SHP77 (cell line): ENCODE measurements around the gene STKLD1.
"Not testable (repeated sequence)": the region's sequence is repeated elsewhere in the genome, so short reads cannot be mapped to it uniquely, and the experiment has no call there.

Experiments
- DNase-seq, 2 experiments: peaks; one replicate each; lab custom pipeline; 2025; lab: John Stamatoyannopoulos, UW

Gene STKLD1

DNA sequence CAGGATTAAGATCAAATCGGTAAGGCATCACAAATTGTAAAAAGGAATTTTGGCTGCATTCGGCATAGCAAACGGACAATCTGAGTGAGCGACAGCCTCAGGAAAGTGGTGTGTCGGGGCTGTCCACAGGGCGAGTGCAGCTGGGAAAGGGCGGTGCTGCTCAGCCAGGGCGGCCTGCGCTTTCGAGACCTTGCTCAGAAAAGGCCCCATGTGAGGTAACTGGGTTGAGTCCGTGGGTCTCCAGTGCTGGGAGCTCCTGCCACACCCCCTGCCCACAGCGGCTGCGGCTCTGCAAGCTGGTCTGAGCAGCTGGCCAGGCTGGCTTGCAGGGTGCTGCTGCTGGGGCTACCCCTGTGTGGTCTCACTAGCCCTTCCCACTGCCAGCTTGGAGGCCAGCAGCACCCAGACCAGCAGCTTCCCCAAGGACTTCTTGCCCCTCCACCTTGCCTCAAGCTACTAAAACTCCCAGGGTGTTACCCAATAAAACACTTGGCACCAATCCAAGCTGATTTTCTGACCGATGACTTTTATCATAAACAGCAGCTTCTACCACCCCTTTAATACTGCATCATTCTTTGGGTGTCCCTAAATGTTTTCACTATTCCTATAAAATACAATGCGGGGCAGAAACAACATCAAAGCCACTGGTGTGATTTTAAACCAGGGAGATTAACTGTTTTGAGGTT, 13.7 kb upstream of the STKLD1 start:
- no peak for DNase-seq

DNA sequence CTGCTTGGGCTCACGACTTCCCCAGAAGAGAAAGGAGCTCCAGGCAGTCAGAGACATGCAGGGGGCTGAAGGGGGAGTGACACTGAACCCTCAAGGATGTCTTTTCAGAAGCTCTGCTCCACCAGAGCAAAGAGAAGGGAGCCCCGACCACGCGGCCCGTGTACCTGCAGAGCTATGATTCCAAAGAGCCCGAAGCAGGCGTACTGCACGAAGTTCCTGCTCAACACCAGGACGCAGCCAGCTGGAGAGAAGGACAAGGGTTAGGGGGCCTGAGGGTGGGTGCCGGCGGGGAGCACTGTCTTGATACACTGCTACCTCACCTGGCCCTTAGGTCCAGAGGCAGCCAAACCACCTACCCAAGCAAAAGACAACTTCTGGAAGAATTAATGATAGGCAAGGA, 9.7 kb upstream of the STKLD1 start:
- DNase-seq = no peak

DNA sequence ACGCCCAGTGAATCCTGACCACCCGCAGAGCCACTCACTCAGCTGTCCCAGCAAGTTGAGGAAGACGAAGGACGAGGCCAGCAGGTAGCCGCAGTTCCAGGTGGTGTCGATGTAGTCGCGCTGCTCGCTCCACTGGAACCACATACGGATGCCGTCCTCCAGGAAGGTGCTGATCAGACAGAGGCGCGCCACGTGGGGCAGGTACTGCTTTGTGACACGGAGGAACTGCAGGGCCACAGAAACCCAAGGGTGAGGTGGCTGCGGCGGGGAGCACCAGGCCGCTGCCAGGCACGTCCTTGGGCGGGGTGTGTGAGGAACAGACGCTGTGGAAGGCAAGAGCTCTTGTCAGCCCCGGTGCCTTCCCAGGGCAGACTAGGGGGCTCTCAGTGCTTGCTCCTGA, 8.9 kb upstream of the STKLD1 start:
- no peak for DNase-seq

DNA sequence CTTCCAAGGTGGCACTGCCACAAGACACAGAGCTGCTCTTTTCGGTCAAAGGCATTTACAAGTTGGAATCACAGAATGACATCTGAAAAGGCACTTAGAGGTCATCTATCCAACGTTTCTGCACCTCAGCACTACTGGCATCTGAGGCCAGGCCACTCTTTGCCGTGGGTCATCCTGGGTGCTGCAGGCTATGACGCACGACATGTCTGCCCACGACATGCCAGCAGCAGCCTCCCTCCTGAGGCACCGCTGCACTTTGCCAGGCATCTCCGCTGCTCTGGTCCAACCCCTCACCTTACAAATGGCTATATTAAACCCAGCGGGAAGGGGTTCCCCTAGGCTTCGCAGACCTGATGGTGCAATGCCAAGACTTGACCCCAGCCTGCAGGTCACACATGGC, 8.4 kb upstream of the STKLD1 start:
- no peak for DNase-seq

DNA sequence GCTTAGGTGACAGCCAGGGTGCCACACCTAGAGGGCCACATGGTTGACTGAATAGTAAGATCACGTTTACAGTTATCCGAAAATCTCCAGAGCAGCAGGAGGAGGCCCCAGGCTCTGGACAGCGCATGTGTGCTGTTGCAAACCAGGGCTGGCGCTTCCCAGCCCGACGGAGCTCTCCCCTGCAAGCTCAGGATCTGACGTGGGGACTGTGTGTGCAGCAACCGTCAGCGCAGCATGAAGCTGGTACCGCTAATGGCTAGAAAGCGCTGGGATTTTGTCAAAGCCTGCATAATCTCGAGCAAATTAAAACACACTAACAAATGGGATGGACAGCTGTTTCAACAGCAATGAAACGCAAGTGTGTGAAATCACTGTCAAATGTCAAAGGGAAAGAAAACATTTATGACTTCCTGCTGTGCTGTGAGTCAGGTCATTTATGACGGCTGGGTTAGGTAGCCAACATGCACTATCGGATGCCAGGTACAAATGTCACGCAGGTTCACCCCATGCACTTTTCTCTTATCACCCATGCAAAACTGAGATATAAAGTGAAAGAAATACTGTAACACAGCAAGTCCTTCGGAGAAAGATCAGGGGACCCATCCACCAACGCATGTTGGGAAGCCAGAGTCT, 7.8 kb upstream of the STKLD1 start:
- peak; percentile 80 to 89 for DNase-seq

DNA sequence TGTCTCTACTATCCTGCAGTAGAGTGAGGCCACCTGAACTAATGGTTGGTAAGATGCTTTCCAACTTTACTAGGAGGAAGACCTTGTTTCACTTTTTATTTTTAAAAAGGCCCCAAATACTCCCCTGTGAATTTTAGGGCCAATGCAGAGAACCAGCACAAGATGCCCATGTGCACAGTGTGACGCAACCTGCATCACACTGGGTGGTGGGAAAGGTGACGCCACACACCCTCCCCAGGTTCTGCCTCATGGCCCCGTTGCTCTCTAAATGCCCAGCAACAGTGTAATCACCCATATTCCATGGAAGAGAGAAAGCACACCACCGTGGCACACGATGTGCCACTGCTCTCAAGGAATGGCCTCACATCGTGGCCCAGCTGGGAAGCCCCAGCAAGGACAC, 6.7 kb upstream of the STKLD1 start:
- no peak for DNase-seq

DNA sequence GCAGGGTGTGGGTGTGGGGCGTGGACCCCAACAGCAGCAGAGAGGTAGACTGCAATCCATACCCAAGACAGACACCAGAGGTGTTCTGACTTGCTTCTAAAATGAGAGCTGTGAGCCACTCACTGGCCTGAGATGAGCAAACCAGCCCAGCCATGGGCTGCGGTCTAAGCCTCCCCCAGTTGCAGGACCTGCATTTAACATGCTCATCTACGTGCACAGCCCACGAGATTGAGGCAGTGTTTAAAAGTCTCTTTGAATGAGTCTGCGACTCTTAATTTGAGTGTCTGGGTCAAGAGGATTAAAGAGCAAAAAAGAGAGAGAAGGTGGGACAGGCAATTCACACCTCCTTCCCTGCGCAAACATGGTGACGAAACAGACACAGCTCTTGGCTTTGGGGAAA, 6.2 kb upstream of the STKLD1 start:
- DNase-seq = no peak

DNA sequence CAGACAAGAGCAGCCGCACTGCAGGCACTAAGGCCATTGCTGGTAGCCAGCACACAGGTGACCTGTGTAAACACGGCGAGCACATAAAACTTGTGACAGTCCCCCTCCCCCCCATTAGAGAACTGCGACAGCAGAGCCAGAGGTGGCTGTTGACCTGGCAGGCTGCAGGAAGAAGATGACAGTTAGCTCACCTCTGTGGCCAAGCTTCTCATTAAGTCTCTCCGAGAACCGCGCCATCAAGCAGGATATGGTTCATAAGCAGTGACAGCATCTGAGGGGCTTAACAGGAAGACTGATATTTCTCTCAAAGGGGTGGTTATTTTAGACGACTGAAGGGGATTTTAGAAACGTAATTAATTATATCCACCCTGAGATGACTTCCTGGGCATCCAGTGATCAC, 5.5 kb upstream of the STKLD1 start:
- DNase-seq = no peak

DNA sequence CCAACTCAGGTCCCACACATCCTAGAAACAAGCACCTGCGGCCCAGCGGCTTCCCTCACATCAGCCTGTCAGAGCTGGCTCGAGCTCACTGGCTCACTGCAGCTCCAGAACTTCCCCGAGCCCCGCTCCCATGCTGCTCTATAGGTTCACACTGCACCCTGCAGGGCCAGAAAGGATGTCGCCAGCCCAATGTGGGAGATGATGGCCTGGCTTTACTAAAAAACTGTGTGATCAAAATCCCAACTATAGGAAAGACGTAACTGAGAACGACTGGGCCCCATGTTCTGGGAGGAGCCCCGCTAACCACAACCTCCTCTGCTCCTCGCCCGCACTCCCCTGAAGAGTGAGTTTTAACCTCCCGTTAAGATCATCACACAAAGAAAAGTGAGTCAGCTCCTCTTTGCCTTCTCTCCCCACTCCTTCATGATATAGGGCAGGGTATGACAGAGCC, 4.9 kb upstream of the STKLD1 start:
- peak in 1 of 2 experiments; percentile 46 for DNase-seq

DNA sequence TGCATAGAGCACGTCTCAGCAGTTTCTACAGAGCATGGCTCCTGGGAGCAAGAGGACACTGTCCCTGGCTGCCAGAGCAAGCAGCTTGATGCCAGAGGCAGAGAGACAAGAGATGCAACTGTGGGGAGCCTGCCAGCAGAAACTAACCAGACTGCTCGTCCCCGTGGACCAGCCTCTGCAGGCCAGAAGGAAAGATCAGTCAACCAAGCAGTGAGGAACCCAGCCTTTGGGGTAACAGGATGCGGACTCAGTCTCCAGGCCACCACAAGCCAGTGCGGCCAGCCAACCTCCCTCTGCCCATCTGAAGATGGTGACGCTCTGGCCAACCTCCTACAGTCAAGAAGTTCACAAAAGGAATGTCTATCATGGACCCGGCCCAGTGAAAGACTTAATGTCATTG, 4.0 kb upstream of the STKLD1 start:
- no peak for DNase-seq

DNA sequence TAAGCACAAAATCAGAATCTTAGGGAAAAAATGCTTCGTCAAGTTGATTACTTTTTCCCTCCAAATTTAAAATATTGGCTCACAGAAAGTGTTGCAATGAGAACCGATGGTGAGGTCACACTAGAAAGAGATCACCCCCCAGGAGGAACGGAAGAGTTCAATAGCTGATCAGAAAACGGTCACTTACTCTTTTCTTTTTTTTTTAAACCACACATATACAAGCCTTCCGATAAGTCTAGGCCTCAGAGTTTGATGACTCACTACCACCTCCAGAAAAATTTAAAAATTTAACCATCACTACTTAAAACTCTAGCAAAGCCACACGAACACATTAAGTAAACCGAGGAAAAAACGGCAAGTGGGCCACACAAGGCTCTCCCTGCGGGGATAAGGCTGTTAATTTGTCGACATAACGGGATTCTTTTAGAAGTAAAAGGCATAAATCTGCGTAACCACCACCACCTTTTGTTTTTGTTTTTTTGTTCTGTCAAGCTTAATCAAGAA, 1.5 kb upstream of the STKLD1 start:
- DNase-seq = no peak

DNA sequence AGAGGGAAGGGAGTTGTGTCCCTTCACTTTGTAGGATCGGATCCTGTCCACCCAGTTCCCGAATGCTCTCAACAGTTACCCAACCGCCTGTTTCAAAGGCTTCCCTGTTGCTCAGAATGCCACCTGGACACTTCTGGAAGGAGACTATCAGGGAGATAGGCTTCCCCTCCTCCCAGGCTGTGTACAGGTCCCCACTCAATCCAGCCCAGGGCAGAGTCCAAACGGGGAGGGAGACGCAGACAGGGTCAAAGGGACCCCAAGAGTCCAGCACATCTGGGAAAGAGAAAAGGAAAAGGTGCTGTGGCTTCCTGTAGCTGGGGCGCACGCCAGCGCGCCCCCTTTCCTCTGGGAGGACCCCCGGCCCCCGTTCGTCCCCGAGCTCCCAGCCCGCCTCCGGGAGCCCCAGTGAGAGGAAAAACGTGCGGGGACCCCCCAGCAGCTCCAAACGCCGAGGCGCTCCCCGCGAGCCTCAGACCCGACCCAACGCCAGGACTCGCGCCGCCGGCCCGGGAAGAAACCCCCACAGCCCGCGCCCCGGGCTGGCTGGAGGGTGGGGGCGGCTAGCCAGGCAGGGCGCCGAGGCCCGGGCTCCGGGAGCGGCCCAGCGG, 946 bp upstream of the STKLD1 start:
- DNase-seq = peak in 1 of 2 experiments; percentile 44

DNA sequence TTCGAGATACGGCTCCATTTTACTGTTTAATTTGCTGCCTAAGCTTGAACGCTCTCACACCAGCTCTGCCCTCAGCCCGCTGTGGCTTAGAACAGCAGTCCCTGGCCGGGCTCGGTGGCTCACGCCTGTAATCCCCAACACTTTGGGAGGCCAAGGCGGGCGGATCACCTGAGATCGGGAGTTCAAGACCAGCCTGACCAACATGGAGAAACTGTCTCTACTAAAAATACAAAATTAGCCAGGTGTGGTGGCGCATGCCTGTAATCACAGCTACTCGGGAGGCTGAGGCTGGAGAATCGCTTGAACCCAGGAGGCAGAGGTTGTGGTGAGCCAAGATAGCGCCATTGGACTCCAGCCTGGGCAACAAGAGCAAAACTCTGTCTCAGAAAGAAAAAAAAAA, 1.1 kb downstream of the STKLD1 start:
- DNase-seq = not testable (repeated sequence)

DNA sequence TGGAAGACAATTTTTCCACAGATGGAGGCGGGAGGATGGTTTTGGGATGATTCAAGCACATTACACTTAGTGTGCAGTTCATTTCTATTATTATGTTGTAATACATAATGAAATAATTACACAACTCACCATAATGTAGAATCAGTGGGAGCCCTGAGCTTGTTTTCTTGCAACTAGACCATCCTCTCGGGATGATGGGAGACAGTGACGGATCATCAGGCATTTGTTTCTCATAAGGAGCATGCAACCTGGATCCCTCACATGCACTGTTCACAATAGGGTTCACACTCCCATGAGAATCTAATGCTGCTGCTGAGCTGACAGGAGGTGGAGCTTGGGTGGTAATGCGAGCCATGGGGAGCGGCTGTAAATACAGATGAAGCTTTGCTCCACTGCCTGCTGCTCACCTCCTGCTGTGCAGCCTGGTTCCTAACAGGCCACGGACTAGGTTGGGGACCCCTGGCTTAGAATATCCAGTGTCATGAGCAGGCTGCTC, 1.6 kb downstream of the STKLD1 start:
- DNase-seq = no peak

DNA sequence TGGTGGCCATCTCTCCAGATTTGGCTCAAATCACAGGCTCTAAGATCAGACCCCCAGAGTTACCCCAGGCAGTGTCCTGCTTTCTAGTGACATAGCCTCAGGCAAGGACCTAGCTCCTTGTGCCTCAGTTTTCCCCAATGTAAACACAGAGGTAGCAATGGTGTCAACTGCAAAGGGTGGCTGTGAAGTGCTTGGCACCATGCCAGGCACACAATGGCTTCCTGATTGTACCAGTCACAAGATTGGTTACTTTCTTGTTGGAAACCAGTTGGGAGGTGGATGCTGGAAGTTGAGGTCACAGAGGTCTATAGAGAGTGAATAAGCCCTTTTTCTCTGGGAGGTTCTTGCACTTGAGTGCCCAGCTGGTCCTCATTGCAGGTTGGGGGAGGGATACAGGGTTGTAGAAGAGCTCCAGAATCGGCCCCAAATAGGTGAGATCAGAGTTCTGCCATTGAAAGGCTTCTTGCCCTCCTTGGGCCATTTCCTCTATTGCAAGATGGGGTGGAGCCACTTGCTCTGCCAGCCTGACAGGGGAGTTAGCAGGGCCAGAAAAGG, 2.3 kb downstream of the STKLD1 start:
- no peak for DNase-seq

DNA sequence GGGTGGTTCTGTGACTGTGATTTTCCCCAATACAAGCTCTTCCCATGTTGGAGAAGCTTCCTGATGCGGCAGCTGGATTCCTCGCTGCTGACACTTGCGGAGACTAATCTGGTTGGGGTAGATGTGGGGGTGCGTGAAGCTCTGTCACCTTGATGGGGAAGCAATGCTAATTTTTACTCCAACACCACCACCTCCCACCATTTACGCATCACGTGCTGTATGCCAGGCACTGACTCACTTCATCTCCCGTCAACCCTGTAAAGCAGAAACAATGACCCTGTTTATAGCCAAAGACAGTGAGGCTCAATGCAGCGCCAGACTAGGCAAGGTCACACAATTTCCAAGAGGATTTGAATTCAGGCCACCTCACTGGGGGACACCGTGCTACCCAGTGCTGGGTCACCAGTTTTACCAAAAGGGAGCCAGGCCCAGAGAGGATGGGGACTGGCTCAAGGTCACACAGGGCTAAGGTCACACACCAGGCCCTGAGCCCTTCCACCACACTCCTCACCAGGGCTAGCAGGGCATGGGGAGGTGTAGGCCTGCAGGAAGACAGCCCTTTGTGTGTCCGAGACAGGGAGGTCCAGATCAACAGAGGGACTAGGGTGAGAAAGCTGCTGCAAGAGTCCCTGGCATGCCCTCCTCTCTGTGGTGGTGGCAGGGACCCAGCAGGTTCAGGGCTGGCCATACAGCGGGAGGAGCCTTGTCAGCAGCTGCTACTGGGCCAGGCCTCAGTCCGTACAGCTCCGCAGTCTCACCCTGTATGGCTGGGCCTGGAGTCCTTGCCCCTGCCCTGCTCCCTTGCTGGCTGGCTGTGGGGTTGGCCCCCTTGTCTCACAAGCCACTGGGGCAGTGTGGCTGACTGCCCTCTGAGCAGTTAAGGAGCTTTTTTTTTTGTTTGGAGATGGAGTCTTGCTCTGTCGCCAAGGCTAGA, 3.3 kb downstream of the STKLD1 start:
- no peak for DNase-seq

DNA sequence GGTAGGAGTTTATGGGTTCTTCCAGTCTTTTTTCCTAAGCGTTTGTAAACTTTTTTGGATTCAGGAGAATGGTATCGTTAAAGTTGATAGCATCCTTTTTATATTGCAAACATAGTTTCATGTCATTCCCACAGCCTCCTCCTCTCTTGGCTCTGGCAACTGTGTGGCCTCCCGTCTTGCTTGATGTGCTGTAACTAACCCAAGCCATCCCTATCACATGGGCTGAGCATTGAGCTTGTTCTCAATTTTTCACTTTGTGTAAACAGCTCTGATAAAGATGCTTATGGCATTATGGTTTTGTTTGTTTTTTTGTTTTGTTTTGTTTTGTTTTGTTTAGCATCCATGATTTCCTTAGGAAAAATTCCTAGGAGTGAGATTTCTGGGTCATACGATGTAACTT, 4.6 kb downstream of the STKLD1 start:
- no peak for DNase-seq

DNA sequence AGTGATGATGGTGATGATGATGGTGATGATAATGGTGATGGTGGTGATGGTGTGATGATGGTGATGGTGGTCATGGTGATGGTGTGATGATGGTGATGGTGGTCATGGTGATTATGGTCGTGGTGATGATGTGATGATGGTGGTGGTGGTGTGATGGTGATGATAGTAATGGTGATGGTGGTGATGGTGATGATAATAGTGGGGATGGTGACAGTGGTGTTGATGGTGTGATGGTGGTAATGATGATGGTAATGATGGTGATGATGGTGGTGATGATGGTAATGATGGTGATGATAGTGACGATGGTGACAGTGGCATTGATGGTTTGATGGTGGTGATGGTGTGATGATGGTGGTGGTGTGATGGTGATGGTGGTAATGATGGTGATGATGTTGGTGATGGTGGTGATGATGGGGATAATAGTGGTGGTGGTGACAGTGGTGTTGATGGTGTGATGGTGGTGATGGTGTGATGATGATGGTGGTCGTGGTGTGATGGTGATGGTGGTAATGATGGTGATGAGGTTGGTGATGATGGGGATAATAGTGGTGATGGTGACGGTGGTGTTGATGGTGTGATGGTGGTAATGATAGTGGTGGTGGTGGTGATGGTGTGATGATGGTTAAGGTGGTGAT, 6.5 kb downstream of the STKLD1 start:
- DNase-seq = no peak

DNA sequence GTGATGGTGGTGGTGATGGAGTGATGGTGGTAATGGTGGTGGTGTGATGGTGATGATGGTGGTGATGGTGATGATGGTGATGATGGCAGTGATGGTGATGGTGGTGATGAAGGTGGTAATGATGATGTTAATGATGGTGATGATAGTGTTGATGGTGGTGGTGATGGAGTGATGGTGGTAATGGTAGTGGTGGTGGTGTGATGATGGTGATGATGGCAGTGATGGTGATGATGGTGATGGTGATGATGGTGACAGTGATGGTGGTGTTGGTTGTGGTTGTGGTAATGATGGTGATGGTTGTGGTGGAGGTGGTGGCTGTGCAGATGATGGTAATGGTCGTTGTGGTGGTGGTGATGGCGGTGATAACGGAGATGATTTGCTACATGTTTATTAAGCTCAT, 7.3 kb downstream of the STKLD1 start:
- no peak for DNase-seq

DNA sequence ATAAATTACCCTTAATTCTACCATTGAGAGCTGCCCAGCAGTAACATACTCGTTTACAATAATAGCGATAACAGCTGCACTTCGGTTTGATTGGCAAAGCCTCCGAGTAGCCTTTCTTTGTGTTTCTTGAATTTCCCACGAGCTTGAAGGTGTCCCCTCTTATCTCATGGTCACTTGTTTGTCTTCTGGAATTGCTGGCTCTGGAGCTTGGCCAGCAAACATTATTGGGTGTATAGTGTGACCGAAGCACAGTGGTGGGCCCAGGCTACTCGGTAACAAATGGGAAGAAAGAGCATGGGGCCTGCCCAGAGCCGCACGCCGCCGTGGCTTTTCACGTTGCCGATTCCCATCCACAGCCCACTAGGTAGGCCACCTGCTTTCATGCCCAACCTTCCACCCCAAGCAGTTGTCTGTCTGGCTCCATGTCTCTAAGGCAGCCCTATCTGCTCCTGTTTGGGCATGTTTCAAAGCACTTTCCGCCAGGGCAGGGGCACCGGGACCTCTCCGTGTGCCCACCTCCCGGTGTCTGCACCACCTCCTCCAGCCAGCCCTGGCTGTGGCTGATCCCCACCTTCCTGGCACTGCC, 8.7 kb downstream of the STKLD1 start:
- DNase-seq = no peak

DNA sequence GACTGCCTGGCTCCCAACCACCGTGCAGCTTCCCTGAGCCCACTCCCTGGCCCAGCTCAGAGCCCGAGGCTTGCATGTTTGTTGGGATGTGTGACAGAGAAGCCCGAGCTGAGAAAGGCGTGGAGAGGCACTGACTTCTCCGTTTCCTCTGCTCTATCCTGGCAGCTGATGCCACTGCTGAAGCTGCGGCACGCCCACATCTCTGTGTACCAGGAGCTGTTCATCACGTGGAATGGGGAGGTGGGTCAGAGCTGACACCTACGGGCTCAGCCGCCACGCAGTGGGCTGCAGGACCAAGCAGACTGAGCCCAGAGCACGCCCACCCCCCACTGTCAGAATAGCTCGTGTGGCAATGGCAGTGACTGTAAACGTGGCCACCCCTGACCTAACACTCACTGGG, 9.3 kb downstream of the STKLD1 start:
- no peak for DNase-seq
